HCT116 (cell line): ENCODE results near the gene CAPN10. TPM values are rescaled to one million over a fixed set of nuclear protein-coding genes. Genes with fewer than 3 reads are reported as not detected.

Experiments
- ATAC-seq: fragments of 200-7000 bp; cut with Tn5 transposase; 2 replicates; pipeline ENCODE4 v1.9.1; 2020; ENCODE audit warnings: mild to moderate bottlenecking, moderate library complexity
- BruUV-seq: library from RNA; stranded (reverse); fragments of 400-500 nt; replicated peaks from 2 replicates; lab custom pipeline; 2021; lab: Mats Ljungman, UMichigan
- CTCF ChIA-PET: fragments of 300-600 bp; sonication (Branson Sonifier 250); formaldehyde crosslinking; loops from one replicate; lab custom pipeline; 2021; ENCODE audit warnings: antibody characterized with exemption; lab: Charles Lee
- POLR2A ChIA-PET: fragments of 300-600, 350-600 bp; sonication (Branson Sonifier 250); formaldehyde crosslinking; loops from one replicate; lab custom pipeline; 2021; ENCODE audit warnings: antibody characterized with exemption; lab: Charles Lee
- RAD21 ChIA-PET, 2 experiments: fragments of 300-600 bp; sonication (Branson Sonifier 250); formaldehyde crosslinking; loops; one replicate each; lab custom pipeline; 2023; ENCODE audit warnings: low total read pairs in 2 of 2; ENCODE audit not compliant: uncharacterized antibody in 2 of 2, unreplicated experiment in 2 of 2, low non-redundant PET in 1 of 2; lab: Charles Lee
- DNase-seq: peaks from one replicate; pipeline ENCODE4 v3.0.0-alpha.2; 2010; ENCODE audit warnings: low read depth, low spot score
- H2AFZ ChIP-seq: fragments of 200-600 bp; shearing (Covaris generic), sonication (generic); 2 replicates; pipeline ENCODE4 v1.6.1; 2017; ENCODE audit warnings: low read depth, mixed run types, mixed read lengths, antibody characterized with exemption, low read length; ENCODE audit not compliant: poor library complexity, severe bottlenecking
- H3K27ac ChIP-seq: 2 replicates; pipeline ENCODE4 v1.5.1; 2012; ENCODE audit warnings: low read depth, low read length
- H3K27me3 ChIP-seq: fragments of 200-600 bp; sonication (generic); 2 replicates; pipeline ENCODE4 v1.6.1; 2016; ENCODE audit warnings: mixed run types, low read length, mixed read lengths; ENCODE audit not compliant: insufficient read depth
- H3K36me3 ChIP-seq, 2 experiments: fragments of 200-500 bp in 1 of 2; fragments of 200-600 bp in 1 of 2; sonication (Bioruptor generic) in 1 of 2; sonication (generic) in 1 of 2; 2 replicates each; pipeline versions ENCODE4 v1.5.1 to v1.6.1; 2014 to 2016; ENCODE audit warnings: low read length in 2 of 2, inconsistent platforms in 1 of 2, mixed read lengths in 1 of 2, mixed run types in 1 of 2; ENCODE audit not compliant: insufficient read depth in 2 of 2, control insufficient read depth in 1 of 2
- H3K4me1 ChIP-seq, 2 experiments: fragments of 200-600 bp in 1 of 2; sonication (generic) in 1 of 2; 2 replicates each; pipeline versions ENCODE4 v1.5.1 to v1.6.1; 2012 to 2017; ENCODE audit warnings: low read length in 2 of 2, inconsistent platforms in 1 of 2, mild to moderate bottlenecking in 1 of 2, mixed read lengths in 1 of 2, mixed run types in 1 of 2, moderate library complexity in 1 of 2; ENCODE audit not compliant: insufficient read depth in 2 of 2, control insufficient read depth in 1 of 2
- H3K4me2 ChIP-seq: fragments of 200-600 bp; sonication (generic); 2 replicates; pipeline ENCODE4 v1.6.1; 2017; ENCODE audit warnings: mixed run types, low read length, mixed read lengths
- H3K4me3 ChIP-seq, 2 experiments: fragments of 200-600 bp in 1 of 2; sonication (generic) in 1 of 2; replicated peaks in 1 of 2; 2 replicates each; pipeline ENCODE4 v1.5.1; 2011 to 2016; ENCODE audit warnings: low read length in 2 of 2, control low read depth in 1 of 2, low read depth in 1 of 2, mild to moderate bottlenecking in 1 of 2, mixed read lengths in 1 of 2, mixed run types in 1 of 2
- H3K79me2 ChIP-seq: fragments of 200-600 bp; sonication (generic); 2 replicates; pipeline ENCODE4 v1.6.1; 2017; ENCODE audit warnings: mild to moderate bottlenecking, mixed run types, low read length, moderate library complexity, mixed read lengths; ENCODE audit not compliant: insufficient read depth
- H3K9ac ChIP-seq: fragments of 200-600 bp; sonication (generic); 2 replicates; pipeline ENCODE4 v1.6.1; 2016; ENCODE audit warnings: low read length, mixed read lengths
- H3K9me2 ChIP-seq: fragments of 200-600 bp; sonication (generic), shearing (Covaris generic); 2 replicates; pipeline ENCODE4 v1.6.1; 2017; ENCODE audit warnings: mixed run types, mild to moderate bottlenecking, moderate library complexity; ENCODE audit not compliant: insufficient read depth
- H3K9me3 ChIP-seq, 2 experiments: fragments of 200-500 bp in 1 of 2; fragments of 200-600 bp in 1 of 2; sonication (Bioruptor generic) in 1 of 2; sonication (generic) in 1 of 2; 2 replicates each; pipeline ENCODE4 v1.6.1; 2014 to 2017; ENCODE audit warnings: low read length in 2 of 2, mixed read lengths in 2 of 2, inconsistent platforms in 1 of 2, low read depth in 1 of 2, mild to moderate bottlenecking in 1 of 2, mixed run types in 1 of 2, moderate library complexity in 1 of 2; ENCODE audit not compliant: control insufficient read depth in 1 of 2, insufficient read depth in 1 of 2
- H4K20me1 ChIP-seq: fragments of 200-600 bp; sonication (generic), shearing (Covaris generic); 2 replicates; pipeline ENCODE4 v1.6.1; 2017; ENCODE audit warnings: mixed run types, mild to moderate bottlenecking, moderate library complexity; ENCODE audit not compliant: insufficient read depth
- CBX3 ChIP-seq: IDR thresholded peaks from 2 replicates; pipeline ENCODE4 v1.6.1; 2012; ENCODE audit warnings: low read depth
- CEBPB ChIP-seq: IDR thresholded peaks from 2 replicates; pipeline ENCODE4 v1.6.1; 2012; ENCODE audit warnings: low read depth
- CTCF ChIP-seq, 3 experiments: fragments of 200-600 bp in 1 of 3; sonication (generic) in 1 of 3; IDR thresholded peaks in 2 of 3; conservative IDR thresholded peaks in 1 of 3; 2 replicates each; pipeline ENCODE4 v1.5.1; 2012 to 2017; ENCODE audit warnings: low read depth in 2 of 3, low read length in 2 of 3, antibody characterized with exemption in 1 of 3, borderline replicate concordance in 1 of 3, control low read depth in 1 of 3, mild to moderate bottlenecking in 1 of 3, mixed read lengths in 1 of 3, mixed run types in 1 of 3, moderate library complexity in 1 of 3; ENCODE audit not compliant: insufficient read depth in 1 of 3
- EGR1 ChIP-seq: IDR thresholded peaks from 2 replicates; pipeline ENCODE4 v1.6.1; 2012; ENCODE audit warnings: low read depth
- MAX ChIP-seq: IDR thresholded peaks from 2 replicates; pipeline ENCODE4 v1.6.1; 2012
- POLR2AphosphoS5 ChIP-seq: IDR thresholded peaks from 2 replicates; pipeline ENCODE4 v1.6.1; 2011; ENCODE audit warnings: mild to moderate bottlenecking, low read depth, low read length, moderate library complexity
- RAD21 ChIP-seq: IDR thresholded peaks from 2 replicates; pipeline ENCODE4 v1.6.1; 2012; ENCODE audit warnings: low read depth, mild to moderate bottlenecking
- REST ChIP-seq: IDR thresholded peaks from 2 replicates; pipeline ENCODE4 v1.6.1; 2012; ENCODE audit warnings: low read depth
- SIN3A ChIP-seq: IDR thresholded peaks from 2 replicates; pipeline ENCODE4 v1.6.1; 2012; ENCODE audit warnings: low read depth
- SRF ChIP-seq: IDR thresholded peaks from 2 replicates; pipeline ENCODE4 v1.6.1; 2012; ENCODE audit warnings: low read depth
- TCF7L2 ChIP-seq: IDR thresholded peaks from 2 replicates; pipeline ENCODE4 v1.7.0; 2011; ENCODE audit warnings: borderline replicate concordance, inconsistent platforms; ENCODE audit not compliant: insufficient read depth, insufficient read length; ENCODE audit errors: extremely low read depth
- YY1 ChIP-seq: IDR thresholded peaks from 2 replicates; pipeline ENCODE4 v1.6.1; 2011; ENCODE audit warnings: low read length, low read depth, moderate library complexity, mild to moderate bottlenecking; ENCODE audit not compliant: insufficient replicate concordance; ENCODE audit errors: extremely low read depth
- ZBTB33 ChIP-seq: IDR thresholded peaks from 2 replicates; pipeline ENCODE4 v1.6.1; 2011; ENCODE audit warnings: mild to moderate bottlenecking, low read length, moderate library complexity; ENCODE audit not compliant: insufficient replicate concordance; ENCODE audit errors: extremely low read depth
- intact Hi-C: fragments of 100-400 bp; cut with micrococcal nuclease; formaldehyde crosslinking; loops from 2 replicates; pipeline ENCODE4 v1.10.0; 2022
- total RNA-seq: library from RNA; stranded (reverse); gene quantifications from one replicate; pipeline ENCODE4 v1.2.1, GENCODE V29; 2021; ENCODE audit not compliant: unreplicated experiment

CAPN10 gene
- total RNA-seq, 1 experiment from 2014 or later: 40.7 TPM

- no peaks in the 10 kb centered on the region for H3K36me3 ChIP-seq
- intact Hi-C loops: no loop called here
- no peaks in the 10 kb centered on the region for H3K27me3 ChIP-seq
- H2AFZ ChIP-seq: no peak overlapping the region
- no peaks in the 10 kb centered on the region for H3K9me3 ChIP-seq
- H3K9ac ChIP-seq: no peak overlapping the region
- POLR2A ChIA-PET: interaction anchor here (0.8 kb wide), 1 partner anchor 15 kb away, joined by 3 read pairs; the partner anchor contains the start of gene CAPN10
- peaks cover 35% of the 10 kb centered on the region; the same call in 1 of the 2 replicates for H3K79me2 ChIP-seq
- RAD21 ChIA-PET: no interaction called here
- DNase-seq: no peak
- H3K4me1 ChIP-seq: peaks cover 22 to 35% of the 10 kb centered on the region in 2 experiments
- no peaks in the 10 kb centered on the region for H3K9me2 ChIP-seq
- no peak for ATAC-seq
- CTCF ChIA-PET: no interaction called here
- no peaks in the 10 kb centered on the region for H4K20me1 ChIP-seq
- no peak overlapping the region for H3K4me2 ChIP-seq
- TSS peak; percentile 9 for BruUV-seq
- H3K4me3 ChIP-seq: no peak overlapping the region
- no peak for TF ChIP-seq SRF
- TF ChIP-seq MAX: no peak
- no peak for TF ChIP-seq POLR2AphosphoS5
- TF ChIP-seq TCF7L2: no peak
- TF ChIP-seq SIN3A: no peak
- TF ChIP-seq CTCF (IDR thresholded peaks at IDR 0.05 in 2 of 3, conservative IDR thresholded peaks at IDR 0.05 in 1 of 3; ENCODE audit: borderline replicate concordance in 1 of 3, insufficient read depth in 1 of 3, low read depth in 2 of 3, low read length in 2 of 3): no peak
- TF ChIP-seq CEBPB: no peak
- TF ChIP-seq CBX3: no peak
- TF ChIP-seq RAD21: no peak
- no peak for TF ChIP-seq ZBTB33
- no peak for TF ChIP-seq YY1
- no peak for TF ChIP-seq REST
- TF ChIP-seq EGR1: no peak
- H3K27ac ChIP-seq: no peak overlapping the region
These were observed 15.1 kb upstream of the CAPN10 start for GRCh38 chr2:240571314-240571973.
